ENCODE measurements around the gene SLC25A4. TPM values are rescaled to one million over a fixed set of nuclear protein-coding genes. Genes with fewer than 3 reads are reported as not detected.
A peak's percentile ranks its signal among the peaks of the same experiment; 100 is the strongest.
"Not testable (repeated sequence)": the region's sequence is repeated elsewhere in the genome, so short reads cannot be mapped to it uniquely, and the experiment has no call there.

SLC25A4 gene
- total RNA-seq, 2 experiments from 2014 or later = 4.1 TPM

GRCh38 chr4:185192059-185192458 lies 49.0 kb downstream of the SLC25A4 start:
- POLR2A ChIA-PET = no interaction called here
- Mint-ChIP-seq H3K36me3 (ENCODE audit: low read depth) (peaks cover 57% of the 10 kb centered on the region), H3K4me3 (no peak overlapping the region), H3K27ac (no peak overlapping the region), H3K4me1 (ENCODE audit: low read depth) (peaks cover 48% of the 10 kb centered on the region), H3K27me3 (no peaks in the 10 kb centered on the region), H3K9me3 (no peaks in the 10 kb centered on the region)
- Histone ChIP-seq H3K27ac (ENCODE audit: low read depth in 1 of 2, low read length in 2 of 2) (no peak overlapping the region), H3K27me3 (ENCODE audit: control insufficient read depth in 1 of 2, insufficient read depth in 2 of 2, low read length in 2 of 2) (no peaks in the 10 kb centered on the region), H3K36me3 (ENCODE audit: insufficient read depth, low read length) (peaks cover 48% of the 10 kb centered on the region), H3K9me3 (ENCODE audit: control insufficient read depth in 1 of 2, insufficient read depth in 1 of 2, low read length in 2 of 2) (no peaks in the 10 kb centered on the region), H3K4me3 (ENCODE audit: low read length) (no peak overlapping the region), H3K4me1 (ENCODE audit: insufficient read depth, low read length) (peaks cover 4% of the 10 kb centered on the region)
- no peak for ATAC-seq (ENCODE audit: poor library complexity)
- intact Hi-C loops (cut with DNase I, micrococcal nuclease) = no loop called here
- DNase-seq = no peak
- TF ChIP-seq, protein P1, sequence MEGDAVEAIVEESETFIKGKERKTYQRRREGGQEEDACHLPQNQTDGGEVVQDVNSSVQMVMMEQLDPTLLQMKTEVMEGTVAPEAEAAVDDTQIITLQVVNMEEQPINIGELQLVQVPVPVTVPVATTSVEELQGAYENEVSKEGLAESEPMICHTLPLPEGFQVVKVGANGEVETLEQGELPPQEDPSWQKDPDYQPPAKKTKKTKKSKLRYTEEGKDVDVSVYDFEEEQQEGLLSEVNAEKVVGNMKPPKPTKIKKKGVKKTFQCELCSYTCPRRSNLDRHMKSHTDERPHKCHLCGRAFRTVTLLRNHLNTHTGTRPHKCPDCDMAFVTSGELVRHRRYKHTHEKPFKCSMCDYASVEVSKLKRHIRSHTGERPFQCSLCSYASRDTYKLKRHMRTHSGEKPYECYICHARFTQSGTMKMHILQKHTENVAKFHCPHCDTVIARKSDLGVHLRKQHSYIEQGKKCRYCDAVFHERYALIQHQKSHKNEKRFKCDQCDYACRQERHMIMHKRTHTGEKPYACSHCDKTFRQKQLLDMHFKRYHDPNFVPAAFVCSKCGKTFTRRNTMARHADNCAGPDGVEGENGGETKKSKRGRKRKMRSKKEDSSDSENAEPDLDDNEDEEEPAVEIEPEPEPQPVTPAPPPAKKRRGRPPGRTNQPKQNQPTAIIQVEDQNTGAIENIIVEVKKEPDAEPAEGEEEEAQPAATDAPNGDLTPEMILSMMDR (IDR thresholded peaks at IDR 0.05) = no peak
- CTCF ChIA-PET = interaction anchor here (0.6 to 5.2 kb wide), 2 partner anchors 9 to 811 kb away, joined by 3 to 24 read pairs; no protein-coding TSS in a partner anchor

GRCh38 chr4:185194924-185195888 lies 52.1 kb downstream of the SLC25A4 start:
- DNase-seq (no peak), ATAC-seq (ENCODE audit: poor library complexity) (no peak)
- H3K9me3 ChIP-seq (ENCODE audit: control insufficient read depth in 1 of 2, insufficient read depth in 1 of 2, low read length in 2 of 2) = no peaks in the 10 kb centered on the region
- H3K27me3 ChIP-seq (ENCODE audit: control insufficient read depth in 1 of 2, insufficient read depth in 2 of 2, low read length in 2 of 2) = no peaks in the 10 kb centered on the region
- peaks cover 25% of the 10 kb centered on the region for H3K36me3 ChIP-seq (ENCODE audit: insufficient read depth, low read length)
- ChIA-PET POLR2A (interaction anchor here (1.0 kb wide), 1 partner anchor 12 kb away, joined by 5 read pairs; no protein-coding TSS in a partner anchor), CTCF (interaction anchor here (1.9 to 5.2 kb wide), 2 partner anchors 9 to 12 kb away, joined by 4 to 24 read pairs; no protein-coding TSS in a partner anchor)
- H3K36me3 Mint-ChIP-seq (ENCODE audit: low read depth) = peaks cover 41% of the 10 kb centered on the region
- TF ChIP-seq, protein P1 (IDR thresholded peaks at IDR 0.05) = no peak
- no peaks in the 10 kb centered on the region for H3K4me1 ChIP-seq (ENCODE audit: insufficient read depth, low read length)
- H3K4me3 ChIP-seq (ENCODE audit: low read length) = no peak overlapping the region
- H3K9me3 Mint-ChIP-seq = no peaks in the 10 kb centered on the region
- no peak overlapping the region for H3K27ac ChIP-seq (ENCODE audit: low read depth in 1 of 2, low read length in 2 of 2)
- H3K4me3 Mint-ChIP-seq = no peak overlapping the region
- H3K27me3 Mint-ChIP-seq = no peaks in the 10 kb centered on the region
- no peak overlapping the region for H3K27ac Mint-ChIP-seq
- peaks cover 36% of the 10 kb centered on the region for H3K4me1 Mint-ChIP-seq (ENCODE audit: low read depth)
- intact Hi-C loops (cut with DNase I, micrococcal nuclease) = no loop called here

GRCh38 chr4:185196437-185196836 lies 53.4 kb downstream of the SLC25A4 start:
- Mint-ChIP-seq H3K27me3 (no peaks in the 10 kb centered on the region), H3K9me3 (no peaks in the 10 kb centered on the region), H3K4me1 (ENCODE audit: low read depth) (peaks cover 34% of the 10 kb centered on the region), H3K27ac (peak overlapping the region; percentile 33), H3K4me3 (no peak overlapping the region), H3K36me3 (ENCODE audit: low read depth) (peaks cover 38% of the 10 kb centered on the region)
- Histone ChIP-seq H3K36me3 (ENCODE audit: insufficient read depth, low read length) (peaks cover 15% of the 10 kb centered on the region), H3K4me1 (ENCODE audit: insufficient read depth, low read length) (peaks cover 5% of the 10 kb centered on the region), H3K27ac (ENCODE audit: low read depth in 1 of 2, low read length in 2 of 2) (no peak overlapping the region), H3K27me3 (ENCODE audit: control insufficient read depth in 1 of 2, insufficient read depth in 2 of 2, low read length in 2 of 2) (no peaks in the 10 kb centered on the region), H3K4me3 (ENCODE audit: low read length) (no peak overlapping the region), H3K9me3 (ENCODE audit: control insufficient read depth in 1 of 2, insufficient read depth in 1 of 2, low read length in 2 of 2) (no peaks in the 10 kb centered on the region)
- intact Hi-C loops (cut with DNase I, micrococcal nuclease) = no loop called here
- TF ChIP-seq, protein P1 (IDR thresholded peaks at IDR 0.05) = no peak
- ChIA-PET POLR2A (interaction anchor here (1.0 kb wide), 1 partner anchor 13 kb away, joined by 5 read pairs; no protein-coding TSS in a partner anchor), CTCF (interaction anchor here (1.9 to 5.2 kb wide), 2 partner anchors 10 to 13 kb away, joined by 4 to 24 read pairs; no protein-coding TSS in a partner anchor)
- ATAC-seq (ENCODE audit: poor library complexity) (no peak), DNase-seq (no peak)

DNA sequence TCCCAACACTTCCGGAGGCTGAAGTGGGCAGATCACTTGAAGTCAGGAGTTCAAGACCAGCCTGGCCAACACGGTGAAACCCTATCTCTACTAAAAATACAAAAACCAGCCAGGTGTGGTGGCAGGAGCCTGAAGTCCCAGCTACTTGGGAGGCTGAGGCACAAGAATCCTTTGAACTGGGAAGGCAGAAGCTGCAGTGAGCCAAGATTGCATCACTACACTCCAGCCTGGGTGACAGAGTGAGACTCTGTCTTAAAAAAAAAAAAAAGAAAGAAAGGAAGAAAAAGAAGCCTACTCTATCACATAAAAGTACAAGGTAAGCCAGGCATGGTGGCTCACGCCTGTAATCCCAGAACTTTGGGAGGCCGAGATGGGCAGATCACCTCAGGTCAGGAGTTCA lies 55.1 kb downstream of the SLC25A4 start:
- POLR2A ChIA-PET; H3K9me3 ChIP-seq (ENCODE audit: control insufficient read depth in 1 of 2, insufficient read depth in 1 of 2, low read length in 2 of 2); H3K27me3 ChIP-seq (ENCODE audit: control insufficient read depth in 1 of 2, insufficient read depth in 2 of 2, low read length in 2 of 2); ATAC-seq (ENCODE audit: poor library complexity); intact Hi-C loops (cut with DNase I, micrococcal nuclease); H3K27me3 Mint-ChIP-seq; H3K4me3 ChIP-seq (ENCODE audit: low read length); DNase-seq; H3K27ac ChIP-seq (ENCODE audit: low read depth in 1 of 2, low read length in 2 of 2); H3K9me3 Mint-ChIP-seq; H3K4me3 Mint-ChIP-seq; H3K27ac Mint-ChIP-seq: not testable (repeated sequence)
- CTCF ChIA-PET = interaction anchor here (0.6 to 2.0 kb wide), 2 partner anchors 15 to 566 kb away, joined by 4 to 9 read pairs; no protein-coding TSS in a partner anchor
- H3K4me1 ChIP-seq (ENCODE audit: insufficient read depth, low read length) = peaks cover 19% of the 10 kb centered on the region
- Mint-ChIP-seq H3K4me1 (ENCODE audit: low read depth) (peaks cover 42% of the 10 kb centered on the region), H3K36me3 (ENCODE audit: low read depth) (peaks cover 35% of the 10 kb centered on the region)
- peaks cover 11% of the 10 kb centered on the region for H3K36me3 ChIP-seq (ENCODE audit: insufficient read depth, low read length)

Data from CD4-positive, alpha-beta T cell (primary cell).